Hematopoietic multipotent progenitor cell treated with erythropoietin and hydrocortisone succinate and interleukin-3 and kit ligand, for 17 days (in vitro differentiated cells): ENCODE measurements around the gene PID1.

Source experiments
- DNase-seq: peaks from one replicate; pipeline ENCODE4 v3.0.0-alpha.2; 2015; ENCODE audit warnings: low spot score

PID1 gene

GRCh38 chr2:229261076-229261475, 10.0 kb downstream of the PID1 start:
- no peak for DNase-seq

GRCh38 chr2:229257985-229258384, 13.1 kb downstream of the PID1 start:
- DNase-seq: no peak

- no peak for DNase-seq
Observed at GRCh38 chr2:229256376-229256775, 14.7 kb downstream of the PID1 start.

- DNase-seq: no peak
Observed at GRCh38 chr2:229254206-229254605, 16.9 kb downstream of the PID1 start.

- no peak for DNase-seq
Observed at GRCh38 chr2:229252996-229253395, 18.1 kb downstream of the PID1 start.

- DNase-seq: no peak
Observed at GRCh38 chr2:229252280-229252679, 18.8 kb downstream of the PID1 start.

GRCh38 chr2:229249536-229249935, 21.6 kb downstream of the PID1 start:
- no peak for DNase-seq

- DNase-seq: no peak
Observed at GRCh38 chr2:229246334-229246733, 24.8 kb downstream of the PID1 start.

GRCh38 chr2:229244975-229245374, 26.1 kb downstream of the PID1 start:
- no peak for DNase-seq

GRCh38 chr2:229243890-229244560, 27.1 kb downstream of the PID1 start:
- DNase-seq: no peak

- no peak for DNase-seq
Observed at GRCh38 chr2:229240984-229241491, 30.0 kb downstream of the PID1 start.

- no peak for DNase-seq
Observed at GRCh38 chr2:229239021-229239420, 32.1 kb downstream of the PID1 start.

- no peak for DNase-seq
Observed at GRCh38 chr2:229237270-229237669, 33.8 kb downstream of the PID1 start.

- no peak for DNase-seq
Observed at GRCh38 chr2:229235131-229235914, 35.8 kb downstream of the PID1 start.

GRCh38 chr2:229231885-229232284, 39.2 kb downstream of the PID1 start:
- DNase-seq: no peak

GRCh38 chr2:229231328-229231868, 39.7 kb downstream of the PID1 start:
- no peak for DNase-seq

- no peak for DNase-seq
Observed at GRCh38 chr2:229230911-229231310, 40.2 kb downstream of the PID1 start.

GRCh38 chr2:229230256-229230655, 40.8 kb downstream of the PID1 start:
- DNase-seq: no peak

- DNase-seq: no peak
Observed at GRCh38 chr2:229226382-229226781, 44.7 kb downstream of the PID1 start.

- no peak for DNase-seq
Observed at GRCh38 chr2:229223107-229223506, 48.0 kb downstream of the PID1 start.

- DNase-seq: no peak
Observed at GRCh38 chr2:229221641-229222040, 49.4 kb downstream of the PID1 start.

- no peak for DNase-seq
Observed at GRCh38 chr2:229220254-229220653, 50.8 kb downstream of the PID1 start.

- DNase-seq: no peak
Observed at GRCh38 chr2:229218329-229218921, 52.7 kb downstream of the PID1 start.
